UCSD-AML1 (cell line): ENCODE results near the gene LTO1.
"Not testable (repeated sequence)": the region's sequence is repeated elsewhere in the genome, so short reads cannot be mapped to it uniquely, and the experiment has no call there.

Experiments
- DNase-seq: peaks from one replicate; lab custom pipeline; 2025; ENCODE audit not compliant: unreplicated experiment; lab: John Stamatoyannopoulos, UW

The LTO1 gene

DNA sequence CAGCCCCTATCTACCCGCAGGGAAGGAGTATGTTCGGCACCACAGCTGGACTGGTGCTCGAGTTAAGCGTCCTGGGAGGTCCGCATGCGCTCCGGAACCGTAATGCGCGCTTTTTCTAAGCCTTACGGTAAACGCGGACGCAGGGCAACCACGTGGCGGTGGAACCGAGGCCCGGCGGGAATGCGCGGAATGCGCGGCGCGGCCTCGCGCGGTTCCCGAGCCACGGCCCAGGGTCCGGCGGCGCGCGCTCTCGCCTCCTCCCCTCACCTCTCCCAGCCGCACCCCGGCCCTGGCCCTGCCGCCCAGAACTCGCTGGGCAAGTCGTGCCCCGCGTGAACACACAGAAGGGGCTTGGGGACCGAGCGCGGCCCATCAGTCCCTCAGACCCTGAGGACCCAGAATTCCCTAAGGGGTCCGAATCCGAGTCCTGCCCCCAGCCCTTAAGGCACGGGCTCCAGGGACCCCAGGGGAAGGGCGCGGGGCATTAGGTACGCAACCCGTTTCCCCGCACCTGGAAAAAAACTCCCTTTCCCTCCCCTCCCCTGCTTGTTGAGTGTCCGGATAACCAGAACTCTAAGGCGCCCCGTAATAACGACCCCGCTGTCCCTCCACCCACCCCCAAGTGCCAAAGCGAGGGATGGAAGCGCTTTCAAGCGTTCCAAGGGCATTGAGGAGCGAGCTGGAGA is 38.5 kb downstream of the LTO1 start:
- DNase-seq, result no peak

- DNase-seq, result no peak
Measured at GRCh38 chr11:69635804-69636511, 39.2 kb downstream of the LTO1 start.

- no peak for DNase-seq
Measured at GRCh38 chr11:69635195-69635594, 40.0 kb downstream of the LTO1 start.

- no peak for DNase-seq
Measured at GRCh38 chr11:69634590-69634989, 40.6 kb downstream of the LTO1 start.

DNA sequence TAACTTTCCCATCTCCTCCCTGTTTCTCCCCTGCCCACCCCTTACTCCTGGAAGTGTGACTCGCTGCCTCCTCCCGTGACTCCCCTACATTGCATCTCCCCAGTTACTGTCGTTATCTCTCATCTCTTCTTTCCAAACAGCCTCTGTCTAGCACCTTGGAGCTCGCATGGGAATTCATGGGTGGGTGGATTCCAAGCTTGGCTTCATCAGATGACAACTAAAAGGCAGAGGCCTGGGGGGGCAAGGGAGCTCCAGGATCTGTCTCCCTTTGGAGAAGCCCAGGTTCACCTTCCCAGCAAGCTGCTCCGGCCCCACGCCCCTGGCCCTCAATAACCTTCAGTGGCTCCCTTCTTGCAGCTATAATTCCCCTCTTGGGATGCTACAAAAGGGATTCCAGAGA is 41.1 kb downstream of the LTO1 start:
- DNase-seq, result no peak

GRCh38 chr11:69632900-69633299 is 42.3 kb downstream of the LTO1 start:
- DNase-seq, result no peak

GRCh38 chr11:69630424-69630823 is 44.7 kb downstream of the LTO1 start:
- no peak for DNase-seq

DNA sequence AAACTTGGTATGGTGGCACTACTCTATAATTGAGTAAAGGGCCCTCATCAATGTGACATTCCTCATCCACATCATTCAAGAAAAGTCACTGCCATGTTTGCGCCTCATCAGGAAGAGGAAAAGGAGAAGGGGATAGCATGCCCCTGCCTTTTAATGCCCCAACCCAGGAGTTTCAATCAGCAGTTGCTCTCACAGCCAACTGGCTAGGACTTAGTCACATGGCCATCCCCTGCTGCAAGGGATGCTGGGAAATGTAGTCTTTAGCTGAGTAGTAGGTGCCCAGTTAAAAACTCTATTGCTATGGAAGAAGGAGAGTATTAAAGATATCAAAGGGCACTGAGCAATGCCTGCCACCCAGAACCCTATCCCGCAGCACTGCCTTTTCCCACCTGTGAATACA is 45.1 kb downstream of the LTO1 start:
- no peak for DNase-seq

DNA sequence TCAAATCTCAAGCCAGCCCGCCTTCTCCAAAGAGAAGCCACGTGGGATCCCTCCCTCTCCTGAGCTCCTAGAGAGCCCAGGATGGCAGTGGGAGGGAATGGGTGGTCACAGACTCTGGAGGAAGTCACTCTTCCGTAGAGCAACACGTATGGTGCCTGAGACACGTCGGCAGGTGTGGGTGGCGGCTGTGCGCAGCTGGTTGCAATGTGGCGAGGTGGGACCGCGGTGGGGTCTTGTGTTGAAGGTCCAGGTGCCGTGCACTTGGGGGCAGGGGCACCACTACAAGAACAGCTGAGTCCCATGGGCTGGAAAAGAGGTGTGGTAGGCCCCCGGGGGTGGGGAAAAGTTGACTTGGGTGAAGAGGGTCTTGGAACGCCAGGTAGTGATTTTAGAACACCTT is 47.6 kb downstream of the LTO1 start:
- DNase-seq, result no peak

GRCh38 chr11:69625476-69625875 is 49.7 kb downstream of the LTO1 start:
- no peak for DNase-seq

- no peak for DNase-seq
Measured at GRCh38 chr11:69624293-69624692, 50.9 kb downstream of the LTO1 start.

DNA sequence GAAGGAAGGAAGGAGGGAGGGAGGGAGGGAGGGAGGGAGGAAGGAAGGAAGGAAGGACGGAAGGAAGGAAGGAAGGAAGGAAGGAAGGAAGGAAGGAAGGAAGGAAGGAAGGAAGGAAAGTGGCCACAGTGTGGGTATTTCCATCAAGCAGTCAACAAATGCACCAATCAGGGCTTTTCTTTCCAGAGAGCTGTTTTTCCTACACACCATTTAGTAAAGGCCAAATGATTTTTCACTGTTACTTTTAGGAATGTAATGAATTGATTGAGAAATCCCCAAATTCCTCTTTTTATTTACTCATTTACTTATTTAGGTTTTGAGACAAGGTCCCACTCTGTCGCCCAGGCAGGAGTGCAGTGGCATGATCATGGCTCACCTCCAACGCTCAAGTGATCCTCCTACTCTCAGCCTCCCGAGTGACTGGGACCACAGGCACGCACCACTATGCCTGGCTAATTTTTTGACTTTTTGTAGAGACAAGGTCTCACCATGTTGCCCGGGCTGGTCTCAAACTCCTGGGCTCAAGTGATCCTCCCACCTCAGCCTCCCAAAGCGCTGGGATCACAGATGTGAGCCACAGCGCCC is 53.0 kb downstream of the LTO1 start:
- DNase-seq, result not testable (repeated sequence)

GRCh38 chr11:69620683-69621290 is 54.4 kb downstream of the LTO1 start:
- no peak for DNase-seq

GRCh38 chr11:69618237-69618636 is 56.9 kb downstream of the LTO1 start:
- no peak for DNase-seq

DNA sequence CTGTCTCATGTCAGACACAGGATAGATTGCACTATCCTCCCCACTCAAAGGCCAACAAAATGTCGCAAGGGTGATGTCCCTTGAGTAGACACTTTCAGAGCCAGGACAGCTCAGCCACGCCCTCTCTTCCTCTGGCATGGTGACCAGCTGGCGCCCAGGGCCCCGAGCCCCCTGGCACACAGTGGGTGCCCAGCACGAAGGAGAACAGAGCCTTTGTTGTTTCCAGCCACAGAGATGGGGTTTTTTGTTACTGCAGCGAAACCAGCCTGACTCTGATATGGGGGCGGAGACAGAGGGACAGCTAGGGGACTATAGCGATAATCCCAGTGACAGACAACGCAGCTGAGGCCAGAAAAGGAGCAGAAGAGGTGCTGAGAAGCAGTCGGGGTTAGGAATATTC is 57.5 kb downstream of the LTO1 start:
- DNase-seq, result no peak

- no peak for DNase-seq
Measured at GRCh38 chr11:69617220-69617619, 57.9 kb downstream of the LTO1 start.
